HG03520 (cell line): ENCODE measurements around the gene PPP3CB.

Experiments used
- ATAC-seq: cut with Tn5 transposase; IDR thresholded peaks from one replicate; pipeline ENCODE4 v1.9.1; 2021; ENCODE audit warnings: mild to moderate bottlenecking, moderate library complexity; ENCODE audit not compliant: unreplicated experiment

PPP3CB gene

GRCh38 chr10:73495884-73496674 lies at the start of gene PPP3CB:
Gene PPP3CB (minus strand): TSS chr10:73496024. CDS start chr10:73495889, 135 bp downstream.
- ATAC-seq, result peak; percentile 45

- ATAC-seq, result no peak
These were observed 49.5 kb upstream of the PPP3CB start for GRCh38 chr10:73545357-73545756.

GRCh38 chr10:73537709-73538108 lies 41.9 kb upstream of the PPP3CB start:
- no peak for ATAC-seq

GRCh38 chr10:73537288-73537687 lies 41.5 kb upstream of the PPP3CB start:
- ATAC-seq, result no peak

GRCh38 chr10:73534857-73535256 lies 39.0 kb upstream of the PPP3CB start:
- no peak for ATAC-seq

- ATAC-seq, result no peak
These were observed 33.4 kb upstream of the PPP3CB start for GRCh38 chr10:73529089-73529832.

- ATAC-seq, result no peak
These were observed 26.4 kb upstream of the PPP3CB start for GRCh38 chr10:73522263-73522662.

GRCh38 chr10:73519336-73519735 lies 23.5 kb upstream of the PPP3CB start:
- no peak for ATAC-seq

GRCh38 chr10:73517166-73517888 lies 21.5 kb upstream of the PPP3CB start:
- ATAC-seq, result no peak

- ATAC-seq, result no peak
These were observed 16.5 kb upstream of the PPP3CB start for GRCh38 chr10:73512207-73512743.

- ATAC-seq, result no peak
These were observed 13.9 kb upstream of the PPP3CB start for GRCh38 chr10:73509695-73510094.

- no peak for ATAC-seq
These were observed 10.7 kb upstream of the PPP3CB start for GRCh38 chr10:73506491-73506890.

- ATAC-seq, result no peak
These were observed 10.2 kb upstream of the PPP3CB start for GRCh38 chr10:73506074-73506473.

GRCh38 chr10:73503037-73503436 lies 7.2 kb upstream of the PPP3CB start:
- no peak for ATAC-seq

GRCh38 chr10:73501651-73502050 lies 5.8 kb upstream of the PPP3CB start:
- no peak for ATAC-seq

GRCh38 chr10:73497623-73498022 lies 1.8 kb upstream of the PPP3CB start:
- ATAC-seq, result no peak

- peak; percentile 88 for ATAC-seq
These were observed 469 bp downstream of the PPP3CB start for GRCh38 chr10:73495226-73495883.

GRCh38 chr10:73494877-73495225 lies 973 bp downstream of the PPP3CB start:
- no peak for ATAC-seq

- no peak for ATAC-seq
These were observed 1.6 kb downstream of the PPP3CB start for GRCh38 chr10:73494213-73494612.

GRCh38 chr10:73493781-73494180 lies 2.0 kb downstream of the PPP3CB start:
- no peak for ATAC-seq

- ATAC-seq, result no peak
These were observed 9.2 kb downstream of the PPP3CB start for GRCh38 chr10:73486601-73487000.
